HG03139 (cell line): ENCODE measurements around the gene TEX14.

Source experiments
- ATAC-seq: cut with Tn5 transposase; IDR thresholded peaks from one replicate; pipeline ENCODE4 v1.9.1; 2021; ENCODE audit not compliant: unreplicated experiment

Gene TEX14

GRCh38 chr17:58691701-58692238, at the start of gene TEX14:
Gene TEX14, minus strand, starts transcription at chr17:58692045. Its CDS starts 40,044 bp downstream, at chr17:58652001.
- no peak for ATAC-seq

- ATAC-seq, result no peak
Measured at GRCh38 chr17:58741121-58741625, 49.3 kb upstream of the TEX14 start.

GRCh38 chr17:58734811-58735210, 43.0 kb upstream of the TEX14 start:
- no peak for ATAC-seq

GRCh38 chr17:58734040-58734439, 42.2 kb upstream of the TEX14 start:
- ATAC-seq, result no peak

GRCh38 chr17:58730937-58731336, 39.1 kb upstream of the TEX14 start:
- ATAC-seq, result no peak

GRCh38 chr17:58728798-58729197, 37.0 kb upstream of the TEX14 start:
- no peak for ATAC-seq

- ATAC-seq, result no peak
Measured at GRCh38 chr17:58722696-58723095, 30.9 kb upstream of the TEX14 start.

- no peak for ATAC-seq
Measured at GRCh38 chr17:58722274-58722673, 30.4 kb upstream of the TEX14 start.

- ATAC-seq, result no peak
Measured at GRCh38 chr17:58710948-58711552, 19.2 kb upstream of the TEX14 start.

GRCh38 chr17:58706351-58707140, 14.7 kb upstream of the TEX14 start:
- no peak for ATAC-seq

- ATAC-seq, result no peak
Measured at GRCh38 chr17:58703916-58704286, 12.1 kb upstream of the TEX14 start.

GRCh38 chr17:58703137-58703915, 11.5 kb upstream of the TEX14 start:
- ATAC-seq, result no peak

- no peak for ATAC-seq
Measured at GRCh38 chr17:58702708-58703107, 10.9 kb upstream of the TEX14 start.

- ATAC-seq, result no peak
Measured at GRCh38 chr17:58702045-58702476, 10.2 kb upstream of the TEX14 start.

GRCh38 chr17:58699771-58700170, 7.9 kb upstream of the TEX14 start:
- ATAC-seq, result no peak

- no peak for ATAC-seq
Measured at GRCh38 chr17:58694826-58695225, 3.0 kb upstream of the TEX14 start.

- no peak for ATAC-seq
Measured at GRCh38 chr17:58694302-58694701, 2.5 kb upstream of the TEX14 start.

- no peak for ATAC-seq
Measured at GRCh38 chr17:58693751-58694150, 1.9 kb upstream of the TEX14 start.

- no peak for ATAC-seq
Measured at GRCh38 chr17:58693208-58693607, 1.4 kb upstream of the TEX14 start.

GRCh38 chr17:58692239-58693055, 602 bp upstream of the TEX14 start, which contains the start of gene RAD51C:
Gene RAD51C, plus strand, starts transcription at chr17:58692602. Its CDS starts 42 bp downstream, at chr17:58692644.
- peak; percentile 97 for ATAC-seq
